H1 (cell line): ENCODE data around the gene ZNF776. TPM values are rescaled to one million over a fixed set of nuclear protein-coding genes. Genes with fewer than 3 reads are reported as not detected.

Experiments used
- CTCF ChIA-PET: fragments of 300-600 bp; sonication (Branson Sonifier 250); formaldehyde crosslinking; loops from one replicate; lab custom pipeline; 2021; ENCODE audit not compliant: partially characterized antibody; lab: Charles Lee
- POLR2A ChIA-PET: fragments of 300-600 bp; sonication (Branson Sonifier 250); formaldehyde crosslinking; loops from one replicate; lab custom pipeline; 2021; ENCODE audit warnings: inconsistent platforms; ENCODE audit not compliant: partially characterized antibody; lab: Charles Lee
- DNase-seq, 2 experiments: peaks; one replicate each; pipeline versions ENCODE4 v3.0.0 to v3.0.0-alpha.2; 2010 to 2022; ENCODE audit warnings: low spot score in 2 of 2, low read depth in 1 of 2, mixed read lengths in 1 of 2
- FAIRE-seq: peaks from 2 replicates; lab custom pipeline; 2011; peaks lifted over from hg19 to GRCh38; lab: Jason Lieb, UNC
- H2AFZ ChIP-seq: 2 replicates; pipeline ENCODE4 v1.8.1; 2012; ENCODE audit warnings: low read length, inconsistent platforms
- H2AK5ac ChIP-seq: 2 replicates; pipeline ENCODE4 v1.6.1; 2013; ENCODE audit warnings: low read depth, low read length
- H2BK120ac ChIP-seq: replicated peaks from 2 replicates; pipeline ENCODE3; 2013; ENCODE audit warnings: low read depth, low read length, inconsistent platforms
- H2BK12ac ChIP-seq: 2 replicates; pipeline ENCODE4 v1.6.1; 2013; ENCODE audit warnings: low read depth, low read length
- H2BK15ac ChIP-seq: 2 replicates; pipeline ENCODE4 v1.6.1; 2013; ENCODE audit warnings: low read length
- H2BK20ac ChIP-seq: 2 replicates; pipeline ENCODE4 v1.6.1; 2013; ENCODE audit warnings: low read length
- H2BK5ac ChIP-seq: 2 replicates; pipeline ENCODE4 v1.6.1; 2013; ENCODE audit warnings: low read depth, low read length
- H3K14ac ChIP-seq: 2 replicates; pipeline ENCODE4 v1.6.1; 2013; ENCODE audit warnings: inconsistent platforms; ENCODE audit not compliant: insufficient read length
- H3K18ac ChIP-seq: 2 replicates; pipeline ENCODE4 v1.6.1; 2013; ENCODE audit warnings: low read length; ENCODE audit errors: extremely low read depth
- H3K23ac ChIP-seq: 2 replicates; pipeline ENCODE4 v1.6.1; 2013; ENCODE audit warnings: inconsistent platforms; ENCODE audit not compliant: insufficient read length
- H3K23me2 ChIP-seq: 2 replicates; pipeline ENCODE4 v1.6.1; 2013; ENCODE audit warnings: low read depth, low read length
- H3K27ac ChIP-seq: 2 replicates; pipeline ENCODE4 v1.6.1; 2011; ENCODE audit warnings: low read depth, low read length, inconsistent platforms
- H3K27me3 ChIP-seq, 4 experiments: replicated peaks in 1 of 4; 1 replicate in 1 of 4; 2 replicates in 3 of 4; pipeline versions ENCODE4 v1.6.1 to v1.8.1; 2011 to 2013; ENCODE audit warnings: low read length in 3 of 4, mild to moderate bottlenecking in 3 of 4, inconsistent platforms in 2 of 4, mixed read lengths in 2 of 4, moderate library complexity in 1 of 4; ENCODE audit not compliant: control insufficient read depth in 3 of 4, insufficient read depth in 3 of 4; ENCODE audit errors: extremely low read depth in 1 of 4
- H3K36me3 ChIP-seq, 4 experiments: 2 replicates each; pipeline versions ENCODE4 v1.6.1 to v1.8.1; 2011 to 2013; ENCODE audit warnings: mild to moderate bottlenecking in 4 of 4, low read length in 3 of 4, moderate library complexity in 2 of 4, control low read depth in 1 of 4, inconsistent platforms in 1 of 4; ENCODE audit not compliant: insufficient read depth in 4 of 4, control insufficient read depth in 2 of 4
- H3K4ac ChIP-seq: replicated peaks from 2 replicates; pipeline ENCODE3; 2013; ENCODE audit warnings: low read length, low read depth, mixed read lengths, inconsistent platforms; ENCODE audit not compliant: insufficient read length
- H3K4me1 ChIP-seq, 4 experiments: replicated peaks in 1 of 4; 1 replicate in 1 of 4; 2 replicates in 3 of 4; pipeline versions ENCODE4 v1.6.1 to v1.8.1; 2011 to 2013; ENCODE audit warnings: low read length in 3 of 4, inconsistent platforms in 2 of 4, mixed read lengths in 1 of 4; ENCODE audit not compliant: insufficient read depth in 4 of 4, control insufficient read depth in 3 of 4
- H3K4me2 ChIP-seq, 2 experiments: 2 replicates each; pipeline versions ENCODE4 v1.6.1 to v1.8.1; 2011 to 2013; ENCODE audit warnings: low read depth in 2 of 2, low read length in 2 of 2, control low read depth in 1 of 2, inconsistent platforms in 1 of 2, mild to moderate bottlenecking in 1 of 2; ENCODE audit not compliant: insufficient read depth in 1 of 2
- H3K4me3 ChIP-seq, 4 experiments: fragments of 200-600, 300-600 bp in 1 of 4; sonication (generic), shearing (Covaris generic), sonication (Bioruptor Twin) in 1 of 4; 2 replicates each; pipeline versions ENCODE4 v1.5.1 to v1.8.1; 2011 to 2016; ENCODE audit warnings: low read length in 4 of 4, low read depth in 3 of 4, control low read depth in 2 of 4, inconsistent platforms in 2 of 4, mild to moderate bottlenecking in 2 of 4, mixed read lengths in 1 of 4, moderate library complexity in 1 of 4; ENCODE audit not compliant: insufficient read depth in 2 of 4; ENCODE audit errors: extremely low read depth in 1 of 4
- H3K56ac ChIP-seq: replicated peaks from 2 replicates; pipeline ENCODE3; 2013; ENCODE audit warnings: low read depth, mild to moderate bottlenecking, mixed read lengths, low read length, inconsistent platforms; ENCODE audit not compliant: insufficient read length
- H3K79me1 ChIP-seq: 2 replicates; pipeline ENCODE4 v1.6.1; 2013; ENCODE audit warnings: low read depth, low read length, control low read depth
- H3K79me2 ChIP-seq, 2 experiments: 2 replicates each; pipeline versions ENCODE4 v1.6.1 to v1.8.1; 2012 to 2013; ENCODE audit warnings: low read length in 2 of 2, mild to moderate bottlenecking in 2 of 2, inconsistent platforms in 1 of 2; ENCODE audit not compliant: insufficient read depth in 2 of 2, control insufficient read depth in 1 of 2
- H3K9ac ChIP-seq, 4 experiments: replicated peaks in 1 of 4; 1 replicate in 1 of 4; 2 replicates in 3 of 4; pipeline versions ENCODE4 v1.6.1 to v1.8.1; 2011 to 2013; ENCODE audit warnings: low read depth in 3 of 4, low read length in 3 of 4, control low read depth in 2 of 4, mild to moderate bottlenecking in 2 of 4, moderate library complexity in 2 of 4, inconsistent platforms in 1 of 4; ENCODE audit errors: extremely low read depth in 1 of 4
- H3K9me3 ChIP-seq, 2 experiments: 2 replicates each; pipeline versions ENCODE4 v1.6.1 to v1.8.1; 2012 to 2013; ENCODE audit warnings: mild to moderate bottlenecking in 2 of 2, moderate library complexity in 2 of 2, control low read depth in 1 of 2, inconsistent platforms in 1 of 2, low read depth in 1 of 2, low read length in 1 of 2, mixed read lengths in 1 of 2; ENCODE audit not compliant: insufficient read depth in 2 of 2
- H4K20me1 ChIP-seq, 2 experiments: replicated peaks in 1 of 2; 2 replicates each; pipeline versions ENCODE3 to v1.8.1; 2011 to 2013; ENCODE audit warnings: inconsistent platforms in 2 of 2, low read length in 2 of 2, mild to moderate bottlenecking in 1 of 2; ENCODE audit not compliant: insufficient read depth in 2 of 2, control insufficient read depth in 1 of 2
- H4K5ac ChIP-seq: 2 replicates; pipeline ENCODE4 v1.6.1; 2013; ENCODE audit warnings: low read length, low read depth, mixed read lengths, inconsistent platforms; ENCODE audit not compliant: insufficient read length
- H4K8ac ChIP-seq: 2 replicates; pipeline ENCODE4 v1.8.0; 2013; ENCODE audit warnings: mild to moderate bottlenecking, moderate library complexity, low read length, inconsistent platforms; ENCODE audit not compliant: insufficient read depth; ENCODE audit errors: extremely low read depth
- H4K91ac ChIP-seq: replicated peaks from 2 replicates; pipeline ENCODE3; 2013; ENCODE audit warnings: low read length, mixed read lengths, inconsistent platforms; ENCODE audit not compliant: insufficient read length
- CBX5 ChIP-seq: fragments of 300-800, 300-1000 bp; sonication (generic); IDR thresholded peaks from 2 replicates; pipeline ENCODE4 v1.7.1; 2016; ENCODE audit warnings: antibody characterized with exemption, low read length, low read depth
- CHD1 ChIP-seq: IDR thresholded peaks from 2 replicates; pipeline ENCODE4 v1.6.1; 2012; ENCODE audit warnings: low read depth, low read length, improper control_type of control experiment
- GTF2F1 ChIP-seq: IDR thresholded peaks from 2 replicates; pipeline ENCODE4 v1.6.1; 2012; ENCODE audit warnings: low read depth, low read length, improper control_type of control experiment, borderline replicate concordance
- HDAC2 ChIP-seq, 2 experiments: fragments of 300-600 bp in 1 of 2; sonication (generic) in 1 of 2; IDR thresholded peaks; 2 replicates each; pipeline ENCODE4 v1.6.1; 2011 to 2012; ENCODE audit warnings: low read depth in 2 of 2, low read length in 2 of 2, mild to moderate bottlenecking in 2 of 2, moderate library complexity in 2 of 2, borderline replicate concordance in 1 of 2, inconsistent platforms in 1 of 2
- KDM1A ChIP-seq: fragments of 200-600, 300-600 bp; sonication (generic); IDR thresholded peaks from 2 replicates; pipeline ENCODE4 v1.7.1; 2016; ENCODE audit warnings: mild to moderate bottlenecking, low read length, borderline replicate concordance
- WGBS, 2 experiments: shearing (Covaris generic) in 1 of 2; methylation state at CpG; one replicate each; pipeline versions ENCODE4 v1.1.6 to v1.1.7; 2013 to 2015; ENCODE audit warnings: low lambda C conversion rate in 2 of 2, mixed read lengths in 2 of 2, inconsistent platforms in 1 of 2, low coverage in 1 of 2, missing lambda C conversion rate in 1 of 2; ENCODE audit not compliant: insufficient replicate concordance in 2 of 2, insufficient coverage in 1 of 2, insufficient read length in 1 of 2; ENCODE audit errors: extremely low coverage in 1 of 2, missing lambda C conversion rate in 1 of 2; 5-methylcytosine and 5-hydroxymethylcytosine counted together
- polyA plus RNA-seq, 7 experiments: library from polyadenylated mRNA; depleted of rRNA in 3 of 7; stranded (reverse) in 5 of 7; unstranded in 2 of 7; fragments of >200 nt in 5 of 7; fragments of 200-250 nt in 2 of 7; gene quantifications; 1 replicate in 5 of 7; 2 replicates in 1 of 7; 4 replicates in 1 of 7; pipeline versions ENCODE4 v1.2.1 to v1.2.3, GENCODE V29; 2011 to 2013; ENCODE audit warnings: missing spikeins in 2 of 7, mixed read lengths in 2 of 7
- total RNA-seq: library from RNA; stranded (reverse); fragmentation: NEBNext Ultra II Directional; extraction: Animal tissue kit (Norgen Biotek cat#: 25700); gene quantifications from 2 replicates; pipeline ENCODE4 v1.2.1, GENCODE V29; 2021
- TF ChIP-seq, protein P1 (sequence below): IDR thresholded peaks from 2 replicates; pipeline ENCODE4 v1.6.1; 2012; ENCODE audit warnings: low read length, inconsistent platforms

Gene ZNF776
- total and polyA plus RNA-seq, 2 of the 8 experiments (the other 6 are each of a cell fraction or from before 2014, with no cell fraction given), result 7.8 to 20.5 TPM

DNA sequence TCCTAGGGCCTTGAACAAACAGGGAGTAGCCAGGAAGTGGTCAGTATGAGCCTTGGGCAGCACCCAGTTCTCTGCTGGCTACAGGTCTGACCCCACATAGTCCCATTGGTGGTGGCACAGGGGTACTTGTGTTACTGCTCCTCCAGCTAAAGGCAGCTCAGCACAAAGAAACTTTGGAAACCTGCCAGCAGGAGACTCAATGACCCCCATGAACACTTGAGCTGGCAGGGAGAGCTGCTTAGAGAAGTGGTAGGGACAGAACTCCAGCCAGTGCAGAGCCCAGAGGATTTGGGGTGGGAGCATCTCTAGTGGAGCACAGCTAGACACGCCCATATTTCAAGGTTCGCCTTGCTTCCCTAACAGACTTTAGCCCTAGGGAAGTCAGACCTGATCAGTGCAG lies 12.5 kb downstream of the ZNF776 start:
- no peak overlapping the region for H2AFZ ChIP-seq
- no peak overlapping the region for H4K91ac ChIP-seq
- DNase-seq (no peak), FAIRE-seq (no peak)
- peaks cover 0 to 7% of the 10 kb centered on the region in 2 experiments for H4K20me1 ChIP-seq
- H3K79me2 ChIP-seq, result no peaks in the 10 kb centered on the region
- no peak overlapping the region for H3K9ac ChIP-seq
- no peak overlapping the region for H3K4ac ChIP-seq
- no peak overlapping the region for H3K14ac ChIP-seq
- no peak overlapping the region for H2BK5ac ChIP-seq
- H2BK120ac ChIP-seq, result no peak overlapping the region
- H3K79me1 ChIP-seq, result no peaks in the 10 kb centered on the region
- no peak overlapping the region for H3K4me2 ChIP-seq
- H3K9me3 ChIP-seq, result no peaks in the 10 kb centered on the region
- no peak overlapping the region for H3K27ac ChIP-seq
- H3K18ac ChIP-seq, result no peak overlapping the region
- H2BK15ac ChIP-seq, result no peak overlapping the region
- H4K8ac ChIP-seq, result no peak overlapping the region
- no peak overlapping the region for H2BK20ac ChIP-seq
- no peak overlapping the region for H2BK12ac ChIP-seq
- WGBS, 2 experiments, result 91% methylated on average over 2 of the region's 2 CpGs; no CpG with 5 or more reads in 1 of the 2 experiments
- CTCF ChIA-PET, result interaction anchor here (0.6 kb wide), 1 partner anchor 19 kb away, joined by 3 read pairs; no protein-coding TSS in a partner anchor
- no peak overlapping the region for H3K4me3 ChIP-seq
- H3K4me1 ChIP-seq, result no peaks in the 10 kb centered on the region
- POLR2A ChIA-PET, result interaction anchor here (0.6 to 2.2 kb wide), 4 partner anchors 11 to 71 kb away, joined by 3 to 10 read pairs (median 4); partner anchors contain the start of genes ZNF586, ZNF587B and ZNF776
- H3K23ac ChIP-seq, result no peak overlapping the region
- no peaks in the 10 kb centered on the region for H3K23me2 ChIP-seq
- H2AK5ac ChIP-seq, result no peak overlapping the region
- no peaks in the 10 kb centered on the region for H3K27me3 ChIP-seq
- no peak for TF ChIP-seq CBX5
- TF ChIP-seq HDAC2 (IDR thresholded peaks at IDR 0.05; ENCODE audit: borderline replicate concordance in 1 of 2, low read depth in 2 of 2, low read length in 2 of 2), result no peak
- TF ChIP-seq, protein P1, sequence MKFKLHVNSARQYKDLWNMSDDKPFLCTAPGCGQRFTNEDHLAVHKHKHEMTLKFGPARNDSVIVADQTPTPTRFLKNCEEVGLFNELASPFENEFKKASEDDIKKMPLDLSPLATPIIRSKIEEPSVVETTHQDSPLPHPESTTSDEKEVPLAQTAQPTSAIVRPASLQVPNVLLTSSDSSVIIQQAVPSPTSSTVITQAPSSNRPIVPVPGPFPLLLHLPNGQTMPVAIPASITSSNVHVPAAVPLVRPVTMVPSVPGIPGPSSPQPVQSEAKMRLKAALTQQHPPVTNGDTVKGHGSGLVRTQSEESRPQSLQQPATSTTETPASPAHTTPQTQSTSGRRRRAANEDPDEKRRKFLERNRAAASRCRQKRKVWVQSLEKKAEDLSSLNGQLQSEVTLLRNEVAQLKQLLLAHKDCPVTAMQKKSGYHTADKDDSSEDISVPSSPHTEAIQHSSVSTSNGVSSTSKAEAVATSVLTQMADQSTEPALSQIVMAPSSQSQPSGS, result no peak
- no peak for TF ChIP-seq CHD1
- TF ChIP-seq KDM1A, result no peak
- no peak for TF ChIP-seq GTF2F1
- TF ChIP-seq, all 59 proteins: peak for 0
- Histone ChIP-seq H4K5ac (no peak overlapping the region), H3K56ac (no peak overlapping the region), H3K36me3 (peaks cover 18 to 54% (median 39%) of the 10 kb centered on the region in 4 experiments)
